Activated T-helper 2 cell treated with anti-CD3 and anti-CD28 coated beads, Interferon-gamma antibody, Interleukin-2, Interleukin-4, amounts not matched to agents 10 μg/mL and 5 μg/mL and 100 μg/mL, durations not matched to agents 14 hours and 24 hours and 36 hours (primary cell): ENCODE results near the gene KRTAP5-4. TPM values are rescaled to one million over a fixed set of nuclear protein-coding genes. Genes with fewer than 3 reads are reported as not detected.
"Not testable (repeated sequence)": the region's sequence is repeated elsewhere in the genome, so short reads cannot be mapped to it uniquely, and the experiment has no call there.

Experiments used
- DNase-seq: peaks from one replicate; pipeline ENCODE4 v3.0.0; 2021; ENCODE audit warnings: low spot score
- H3K27ac Mint-ChIP-seq: one replicate; pipeline ENCODE4 v1.8.0; 2021; ENCODE audit warnings: mixed read lengths
- H3K27me3 Mint-ChIP-seq: one replicate; pipeline ENCODE4 v1.8.0; 2021; ENCODE audit warnings: low read depth, mixed read lengths
- H3K36me3 Mint-ChIP-seq: one replicate; pipeline ENCODE4 v1.8.0; 2021; ENCODE audit warnings: low read depth, mixed read lengths
- H3K4me1 Mint-ChIP-seq: one replicate; pipeline ENCODE4 v1.8.0; 2021; ENCODE audit warnings: low read depth, mixed read lengths
- H3K4me3 Mint-ChIP-seq: one replicate; pipeline ENCODE4 v1.8.0; 2021; ENCODE audit warnings: low read depth, mild to moderate bottlenecking, moderate library complexity, mixed read lengths
- H3K9me3 Mint-ChIP-seq: one replicate; pipeline ENCODE4 v1.8.0; 2021; ENCODE audit warnings: mixed read lengths
- intact Hi-C: fragments of 100-400 bp; cut with micrococcal nuclease; formaldehyde crosslinking; loops from one replicate; pipeline ENCODE4 v1.15.1; 2023
- total RNA-seq: library from RNA; stranded (reverse); gene quantifications from 2 replicates; pipeline ENCODE4 v1.2.3, GENCODE V29; 2022

The KRTAP5-4 gene
- total RNA-seq = not detected in 2 replicates

DNA sequence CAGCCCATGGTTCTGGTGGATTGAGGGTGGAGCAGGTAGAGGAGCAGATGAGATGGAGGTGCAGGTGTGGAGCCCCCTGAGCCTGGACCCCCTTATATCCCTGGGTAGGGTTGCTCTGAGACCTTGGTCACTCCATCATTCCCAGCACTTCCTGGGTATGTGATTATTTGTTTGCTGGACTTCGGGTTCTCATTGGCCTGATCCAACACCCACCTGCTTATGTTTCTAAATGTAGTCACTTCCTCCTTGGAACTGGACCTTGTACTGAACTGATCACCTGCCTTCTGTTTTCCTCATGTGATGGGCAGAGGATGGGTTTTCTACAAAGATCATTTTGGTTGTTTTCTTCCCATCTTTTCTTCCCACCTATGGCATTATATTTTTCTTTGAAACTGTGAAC lies at the start of gene KRTAP5-4:
Gene KRTAP5-4, minus strand, starts transcription at position 53 of the 400 bp plus-strand sequence. Its CDS starts 45 bp downstream, at position 8.
- intact Hi-C loops = no loop called here
- peaks cover 3% of the 10 kb centered on the region for H3K4me1 Mint-ChIP-seq
- H3K9me3 Mint-ChIP-seq = no peaks in the 10 kb centered on the region
- no peak within 1 kb of the TSS for H3K4me3 Mint-ChIP-seq
- H3K27me3 Mint-ChIP-seq = peaks cover 3% of the 10 kb centered on the region
- H3K27ac Mint-ChIP-seq = no peak within 1 kb of the TSS
- H3K36me3 Mint-ChIP-seq = no peaks in the 10 kb centered on the region
- no peak for DNase-seq

DNA sequence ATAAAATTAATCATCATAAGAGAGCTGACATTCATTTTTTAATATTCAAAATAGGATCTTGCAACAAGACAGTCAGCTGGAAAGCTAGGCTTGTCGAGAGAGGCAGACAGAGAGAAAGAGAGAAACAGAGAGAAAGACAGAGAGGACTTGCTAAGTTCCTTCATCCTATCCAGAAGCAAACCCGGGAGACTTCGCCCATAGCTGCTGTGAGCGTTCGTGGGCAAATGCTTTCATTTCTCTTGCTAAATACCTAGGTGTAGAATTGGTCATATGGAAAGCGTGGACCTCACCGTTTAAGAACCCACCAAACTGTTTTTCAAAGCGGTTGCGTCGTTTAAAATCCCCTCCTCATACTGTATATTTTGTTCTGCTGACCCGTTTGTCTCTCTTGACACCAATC lies 49.7 kb upstream of the KRTAP5-4 start:
- intact Hi-C loops = no loop called here
- H3K36me3 Mint-ChIP-seq = no peaks in the 10 kb centered on the region
- no peaks in the 10 kb centered on the region for H3K4me1 Mint-ChIP-seq
- no peak overlapping the region for H3K4me3 Mint-ChIP-seq
- H3K27ac Mint-ChIP-seq = no peak overlapping the region
- H3K9me3 Mint-ChIP-seq = peaks cover 7% of the 10 kb centered on the region
- no peak for DNase-seq
- peaks cover 47% of the 10 kb centered on the region for H3K27me3 Mint-ChIP-seq

DNA sequence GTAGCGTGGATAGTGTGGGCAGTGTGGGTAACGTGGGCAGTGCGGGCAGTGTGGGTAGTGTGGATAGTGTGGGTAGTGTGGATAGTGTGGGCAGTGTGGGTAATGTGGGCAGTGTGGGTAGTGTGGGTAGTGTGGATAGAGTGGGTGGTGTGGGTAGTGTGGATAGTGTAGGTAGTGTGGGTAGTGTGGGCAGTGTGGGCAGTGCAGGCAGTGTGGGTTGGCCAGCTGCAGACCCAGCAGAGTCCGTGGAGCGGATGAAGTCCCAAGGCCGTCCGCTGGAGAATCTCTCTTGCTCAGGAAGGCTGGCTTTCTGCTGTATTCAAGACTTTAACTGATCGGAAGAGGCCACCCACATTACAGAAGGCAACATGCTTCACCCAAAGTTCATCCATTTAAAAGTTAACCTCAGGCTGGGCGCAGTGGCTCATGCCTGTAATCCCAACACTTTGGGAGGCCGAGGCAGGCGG lies 49.0 kb upstream of the KRTAP5-4 start:
- Mint-ChIP-seq H3K4me1 (no peaks in the 10 kb centered on the region), H3K4me3 (no peak overlapping the region), H3K36me3 (no peaks in the 10 kb centered on the region), H3K27me3 (peaks cover 45% of the 10 kb centered on the region), H3K9me3 (peaks cover 7% of the 10 kb centered on the region), H3K27ac (no peak overlapping the region)
- intact Hi-C loops = no loop called here
- no peak for DNase-seq

DNA sequence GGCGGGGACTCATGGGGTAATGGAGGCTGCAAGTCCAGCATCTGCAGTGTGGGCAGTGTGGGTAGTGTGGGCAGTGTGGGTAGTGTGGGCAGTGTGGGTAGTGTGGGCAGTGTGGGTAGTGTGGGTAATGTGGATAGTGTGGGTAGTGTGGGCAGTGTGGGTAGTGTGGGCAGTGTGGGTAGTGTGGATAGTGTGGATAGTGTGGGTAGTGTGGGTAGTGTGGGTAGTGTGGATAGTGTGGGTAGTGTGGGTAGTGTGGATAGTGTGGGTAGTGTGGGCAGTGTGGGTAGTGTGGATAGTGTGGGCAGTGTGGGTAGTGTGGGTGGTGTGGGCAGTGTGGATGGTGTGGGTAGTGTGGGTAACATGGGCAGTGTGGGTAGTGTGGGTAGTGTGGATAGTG lies 48.5 kb upstream of the KRTAP5-4 start:
- H3K27ac Mint-ChIP-seq, H3K9me3 Mint-ChIP-seq, H3K4me3 Mint-ChIP-seq, DNase-seq, H3K4me1 Mint-ChIP-seq, intact Hi-C loops, H3K36me3 Mint-ChIP-seq: not testable (repeated sequence)
- peaks cover 41% of the 10 kb centered on the region for H3K27me3 Mint-ChIP-seq

DNA sequence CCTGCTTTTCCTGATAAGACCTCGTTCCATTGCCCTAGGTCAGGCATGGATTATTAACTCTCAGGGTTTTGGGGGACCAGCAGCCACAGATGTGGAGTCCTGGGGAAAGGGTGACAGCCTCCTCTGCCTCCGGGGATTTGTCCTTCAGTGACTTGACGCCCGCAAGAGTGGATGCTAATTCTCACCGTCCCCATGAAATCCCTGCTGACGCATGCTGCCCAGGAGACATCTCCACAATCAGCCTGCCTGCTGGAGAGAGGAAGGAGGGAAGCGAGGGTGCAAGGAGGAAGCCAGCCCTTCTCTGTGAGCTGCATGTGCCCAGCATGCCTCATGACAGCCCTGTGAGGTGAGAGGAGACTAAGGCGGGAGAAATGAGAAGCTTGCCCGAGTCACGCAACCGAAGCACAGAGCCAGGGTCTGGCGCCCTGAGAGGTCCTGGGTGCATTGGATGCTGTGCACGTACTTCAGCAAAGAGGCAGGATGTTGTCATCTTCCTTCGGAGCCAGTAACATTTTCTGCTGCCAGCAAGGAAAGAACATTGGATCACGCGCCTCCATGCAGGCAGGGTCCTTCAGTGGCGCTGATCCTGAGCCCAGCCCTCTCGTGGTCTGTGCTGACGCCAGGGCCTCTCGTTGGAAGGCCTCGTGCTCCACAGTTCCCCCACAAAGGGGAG lies 47.7 kb upstream of the KRTAP5-4 start:
- DNase-seq = no peak
- Mint-ChIP-seq H3K4me1 (no peaks in the 10 kb centered on the region), H3K36me3 (no peaks in the 10 kb centered on the region), H3K27ac (no peak overlapping the region), H3K27me3 (peaks cover 34% of the 10 kb centered on the region), H3K9me3 (peaks cover 7% of the 10 kb centered on the region), H3K4me3 (no peak overlapping the region)
- intact Hi-C loops = no loop called here

- no peak overlapping the region for H3K27ac Mint-ChIP-seq
- peaks cover 7% of the 10 kb centered on the region for H3K9me3 Mint-ChIP-seq
- no peak for DNase-seq
- H3K4me3 Mint-ChIP-seq = no peak overlapping the region
- H3K36me3 Mint-ChIP-seq = no peaks in the 10 kb centered on the region
- intact Hi-C loops = no loop called here
- H3K4me1 Mint-ChIP-seq = no peaks in the 10 kb centered on the region
- peaks cover 29% of the 10 kb centered on the region for H3K27me3 Mint-ChIP-seq
Measured at GRCh38 chr11:1668911-1669473, 47.1 kb upstream of the KRTAP5-4 start.

DNA sequence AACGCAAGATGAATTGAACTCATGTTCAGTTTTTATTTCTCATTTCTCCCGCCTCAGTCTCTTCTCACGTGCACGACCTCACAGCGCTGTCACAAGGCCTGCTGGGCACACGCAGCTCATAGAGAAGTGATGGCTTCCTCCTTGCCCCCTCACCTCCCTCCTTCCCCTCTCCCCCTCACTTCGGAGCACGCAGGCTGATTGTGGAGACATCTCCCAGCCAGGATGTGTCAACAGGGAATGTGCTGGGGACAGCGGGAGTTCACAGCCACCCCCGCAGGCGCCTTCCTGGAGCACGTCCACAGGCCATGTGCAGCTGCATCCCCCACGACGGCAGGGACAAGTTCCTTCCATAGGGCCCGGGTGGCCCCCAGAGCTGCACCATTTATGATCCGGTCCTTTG lies 46.0 kb upstream of the KRTAP5-4 start:
- intact Hi-C loops = no loop called here
- no peaks in the 10 kb centered on the region for H3K4me1 Mint-ChIP-seq

DNA sequence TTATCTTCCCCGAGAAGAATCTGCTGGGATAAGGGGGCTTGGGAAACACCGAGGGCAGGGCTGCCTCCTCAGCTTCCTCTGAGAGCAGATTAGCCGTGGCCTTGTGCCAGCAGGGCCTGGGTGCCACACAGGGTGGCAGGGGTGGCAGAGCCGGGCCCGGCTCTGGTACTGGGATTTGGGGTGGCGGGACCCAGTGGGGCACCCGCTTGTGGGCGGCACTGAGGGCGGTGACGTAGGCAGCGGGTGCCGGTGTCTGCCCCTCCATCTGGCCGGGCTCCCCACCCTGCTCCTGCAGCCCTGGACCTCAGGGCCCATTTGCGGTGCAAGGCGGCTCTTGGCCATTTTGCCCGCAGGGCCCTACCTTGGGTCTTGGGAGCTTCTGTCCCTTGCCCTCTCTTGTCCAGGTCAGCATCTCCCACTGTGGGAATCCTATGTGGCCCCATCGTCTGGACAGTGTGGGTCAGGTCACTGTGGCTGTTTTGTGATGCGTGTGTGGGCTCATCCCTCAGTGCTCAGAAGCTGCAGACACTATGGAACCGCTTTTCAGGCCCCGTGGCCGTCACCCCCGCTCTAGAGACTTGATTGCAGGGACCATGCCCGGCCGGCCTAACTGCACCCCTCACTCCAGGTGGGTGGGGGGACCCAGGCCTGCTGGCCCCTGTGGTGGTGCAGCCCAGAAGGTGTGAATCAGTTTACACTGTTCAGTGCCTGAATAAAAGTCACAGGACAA lies 45.3 kb upstream of the KRTAP5-4 start:
- no peak overlapping the region for H3K4me3 Mint-ChIP-seq
- H3K27ac Mint-ChIP-seq = no peak overlapping the region
- peaks cover 23% of the 10 kb centered on the region for H3K27me3 Mint-ChIP-seq
- H3K9me3 Mint-ChIP-seq = peaks cover 7% of the 10 kb centered on the region
- H3K4me1 Mint-ChIP-seq = no peaks in the 10 kb centered on the region
- DNase-seq = no peak
- intact Hi-C loops = no loop called here
- no peaks in the 10 kb centered on the region for H3K36me3 Mint-ChIP-seq

More for the DNA sequence above, 46.0 kb upstream of the KRTAP5-4 start:
- H3K9me3 Mint-ChIP-seq = peaks cover 7% of the 10 kb centered on the region
- peaks cover 21% of the 10 kb centered on the region for H3K27me3 Mint-ChIP-seq
- H3K27ac Mint-ChIP-seq = no peak overlapping the region
- H3K36me3 Mint-ChIP-seq = no peaks in the 10 kb centered on the region
- no peak for DNase-seq
- no peak overlapping the region for H3K4me3 Mint-ChIP-seq

GRCh38 chr11:1665313-1665712 lies 43.4 kb upstream of the KRTAP5-4 start:
- peaks cover 23% of the 10 kb centered on the region for H3K27me3 Mint-ChIP-seq

DNA sequence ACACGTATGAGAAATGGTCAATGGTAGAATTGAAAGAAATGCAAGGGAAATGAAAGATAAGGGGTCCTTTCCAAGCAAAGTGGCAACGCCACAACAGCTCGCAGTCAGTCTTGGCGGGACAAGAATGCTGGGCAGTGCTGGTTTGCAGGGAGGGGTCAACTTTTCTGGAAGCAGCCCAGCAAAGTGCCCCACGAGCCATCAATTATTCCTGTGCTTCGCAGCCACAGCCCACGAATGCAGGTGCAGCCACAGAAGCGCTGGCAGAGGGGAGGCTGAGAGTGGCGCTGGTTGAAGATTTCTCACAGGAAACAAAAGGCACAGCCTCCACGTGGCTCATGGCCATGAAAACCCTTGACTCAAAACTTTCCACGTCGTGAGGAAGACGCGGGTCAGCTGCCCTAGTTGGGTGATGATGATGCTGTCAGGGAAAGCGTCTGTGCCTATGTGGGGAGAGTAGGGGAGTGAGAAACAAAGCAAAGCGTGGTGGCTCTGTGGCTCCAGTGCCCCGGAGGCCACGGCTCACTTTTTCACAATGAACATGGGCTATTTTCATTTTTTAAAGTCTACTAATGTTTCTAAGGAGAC lies 40.9 kb upstream of the KRTAP5-4 start:
- H3K4me1 Mint-ChIP-seq, DNase-seq, H3K36me3 Mint-ChIP-seq, H3K27ac Mint-ChIP-seq, H3K9me3 Mint-ChIP-seq, H3K4me3 Mint-ChIP-seq, intact Hi-C loops: not testable (repeated sequence)
- peaks cover 19% of the 10 kb centered on the region for H3K27me3 Mint-ChIP-seq

More at GRCh38 chr11:1665313-1665712, 43.4 kb upstream of the KRTAP5-4 start:
- no peak for DNase-seq
- Mint-ChIP-seq H3K36me3 (no peaks in the 10 kb centered on the region), H3K4me1 (no peaks in the 10 kb centered on the region), H3K27ac (no peak overlapping the region), H3K9me3 (peaks cover 1% of the 10 kb centered on the region), H3K4me3 (no peak overlapping the region)
- intact Hi-C loops = no loop called here

DNA sequence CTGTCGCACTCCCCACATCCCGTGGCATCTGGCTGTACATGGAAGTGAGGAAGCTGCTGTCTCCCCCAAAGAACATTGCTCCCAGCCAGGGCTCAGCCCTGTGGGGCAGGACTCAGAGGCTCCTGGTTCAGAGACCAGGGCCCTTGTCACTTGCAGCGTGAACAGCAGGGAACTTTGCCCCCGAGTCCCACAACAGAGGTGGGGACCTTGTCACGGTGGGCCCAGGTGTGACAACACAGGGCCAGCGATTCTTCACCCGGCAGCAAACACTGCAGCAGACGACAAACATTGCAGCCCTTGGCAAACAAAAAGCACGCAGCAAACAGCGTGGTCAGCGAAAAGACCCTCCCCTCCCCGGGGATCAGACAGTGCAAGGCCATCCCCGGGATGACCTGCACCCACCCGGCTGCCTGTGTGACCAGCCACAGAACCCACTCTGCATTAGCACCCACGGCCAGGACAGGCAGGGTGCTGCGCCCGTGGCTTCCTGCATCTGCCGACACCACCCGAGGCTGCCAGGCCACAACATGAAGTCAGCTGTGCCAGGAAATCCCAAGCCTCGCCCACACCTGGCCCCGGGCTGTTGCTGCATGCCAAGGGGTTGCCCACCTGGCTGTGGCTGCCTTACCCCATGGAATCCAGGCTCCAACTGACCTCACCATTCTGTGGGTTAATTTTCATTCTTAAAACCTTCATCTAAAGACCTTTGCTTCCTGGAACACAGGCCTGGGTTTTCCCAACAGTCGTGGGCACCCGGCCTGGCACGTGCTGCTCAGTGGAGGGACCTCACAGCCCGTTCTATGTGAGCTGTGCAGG lies 39.7 kb upstream of the KRTAP5-4 start:
- H3K4me1 Mint-ChIP-seq, H3K9me3 Mint-ChIP-seq, H3K27ac Mint-ChIP-seq, intact Hi-C loops, H3K4me3 Mint-ChIP-seq, DNase-seq, H3K36me3 Mint-ChIP-seq: not testable (repeated sequence)
- H3K27me3 Mint-ChIP-seq = peaks cover 18% of the 10 kb centered on the region

DNA sequence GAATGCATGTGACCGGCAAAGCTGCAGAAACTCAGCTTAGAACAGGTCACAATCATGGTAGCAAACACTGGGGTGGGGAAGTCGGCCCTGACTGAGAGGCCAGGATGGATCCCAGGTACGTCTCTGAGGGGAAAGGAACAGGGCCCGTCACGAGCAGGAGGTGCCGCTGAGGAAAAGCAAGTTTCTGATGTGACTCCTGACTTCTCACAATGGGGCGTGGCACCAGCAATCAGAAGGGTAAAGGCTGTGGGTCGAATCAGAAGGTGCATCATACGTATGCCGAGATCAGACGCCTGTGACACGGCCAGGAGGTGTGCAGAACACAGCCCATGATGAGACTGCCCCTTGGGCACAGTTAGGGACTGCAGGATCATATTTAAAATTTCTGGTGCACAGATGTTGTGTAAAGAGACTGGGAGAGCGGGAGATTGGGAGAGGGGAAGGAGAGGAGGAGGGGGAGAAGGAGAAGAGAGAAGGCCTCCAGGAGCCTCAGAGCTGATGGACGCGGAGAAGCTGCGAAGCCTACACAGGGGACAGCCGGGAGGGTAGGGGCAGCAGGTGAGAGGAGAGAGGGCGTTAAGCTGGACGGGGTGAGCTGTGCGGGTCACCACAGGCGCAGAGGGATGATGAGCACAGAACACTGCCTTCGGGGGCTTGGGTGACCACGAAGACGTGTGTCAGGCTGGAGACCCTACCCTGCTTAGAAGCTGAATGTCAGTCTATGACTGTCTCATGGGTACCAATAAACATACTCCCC lies 38.4 kb upstream of the KRTAP5-4 start:
- Mint-ChIP-seq H3K4me3 (no peak overlapping the region), H3K36me3 (no peaks in the 10 kb centered on the region), H3K4me1 (peaks cover 7% of the 10 kb centered on the region), H3K27ac (no peak overlapping the region), H3K9me3 (no peaks in the 10 kb centered on the region), H3K27me3 (peaks cover 18% of the 10 kb centered on the region)
- intact Hi-C loops = no loop called here
- DNase-seq = no peak
